ENCODE measurements around the gene MRPL49. TPM values are rescaled to one million over a fixed set of nuclear protein-coding genes. Genes with fewer than 3 reads are reported as not detected.

MRPL49 gene
- total and polyA plus RNA-seq, 2 experiments from 2014 or later, result 78.2 to 122 TPM

- H3K9me3 ChIP-seq (ENCODE audit: low read depth), result no peaks in the 10 kb centered on the region
Measured at GRCh38 chr11:65157336-65157735, 35.2 kb downstream of the MRPL49 start.

GRCh38 chr11:65159012-65159411, 36.9 kb downstream of the MRPL49 start:
- no peak for TF ChIP-seq CTCF (IDR thresholded peaks at IDR 0.05; ENCODE audit: low read depth, low read length)
- Histone ChIP-seq H3K4me3 (no peak overlapping the region), H3K36me3 (no peaks in the 10 kb centered on the region), H3K9me3 (ENCODE audit: low read depth) (no peaks in the 10 kb centered on the region), H3K27me3 (no peaks in the 10 kb centered on the region), H3K4me1 (ENCODE audit: low read depth) (no peaks in the 10 kb centered on the region), H3K27ac (no peak overlapping the region)
- DNase-seq (ENCODE audit: low read depth in 1 of 2, low spot score in 1 of 2), result no peak

More at GRCh38 chr11:65157336-65157735, 35.2 kb downstream of the MRPL49 start:
- Histone ChIP-seq H3K36me3 (no peaks in the 10 kb centered on the region), H3K27me3 (no peaks in the 10 kb centered on the region), H3K4me1 (ENCODE audit: low read depth) (no peaks in the 10 kb centered on the region), H3K27ac (no peak overlapping the region), H3K4me3 (no peak overlapping the region)
- DNase-seq (ENCODE audit: low read depth in 1 of 2, low spot score in 1 of 2), result no peak
- TF ChIP-seq CTCF (IDR thresholded peaks at IDR 0.05; ENCODE audit: low read depth, low read length), result no peak

GRCh38 chr11:65160643-65161042, 38.5 kb downstream of the MRPL49 start:
- DNase-seq (ENCODE audit: low read depth in 1 of 2, low spot score in 1 of 2), result no peak
- no peak for TF ChIP-seq CTCF (IDR thresholded peaks at IDR 0.05; ENCODE audit: low read depth, low read length)
- Histone ChIP-seq H3K27ac (no peak overlapping the region), H3K4me1 (ENCODE audit: low read depth) (no peaks in the 10 kb centered on the region), H3K27me3 (no peaks in the 10 kb centered on the region), H3K4me3 (no peak overlapping the region), H3K9me3 (ENCODE audit: low read depth) (no peaks in the 10 kb centered on the region), H3K36me3 (no peaks in the 10 kb centered on the region)

GRCh38 chr11:65163684-65164083, 41.6 kb downstream of the MRPL49 start:
- Histone ChIP-seq H3K27me3 (no peaks in the 10 kb centered on the region), H3K4me1 (ENCODE audit: low read depth) (no peaks in the 10 kb centered on the region), H3K9me3 (ENCODE audit: low read depth) (no peaks in the 10 kb centered on the region), H3K27ac (no peak overlapping the region), H3K4me3 (no peak overlapping the region), H3K36me3 (no peaks in the 10 kb centered on the region)
- TF ChIP-seq CTCF (IDR thresholded peaks at IDR 0.05; ENCODE audit: low read depth, low read length), result no peak
- DNase-seq (ENCODE audit: low read depth in 1 of 2, low spot score in 1 of 2), result no peak

DNA sequence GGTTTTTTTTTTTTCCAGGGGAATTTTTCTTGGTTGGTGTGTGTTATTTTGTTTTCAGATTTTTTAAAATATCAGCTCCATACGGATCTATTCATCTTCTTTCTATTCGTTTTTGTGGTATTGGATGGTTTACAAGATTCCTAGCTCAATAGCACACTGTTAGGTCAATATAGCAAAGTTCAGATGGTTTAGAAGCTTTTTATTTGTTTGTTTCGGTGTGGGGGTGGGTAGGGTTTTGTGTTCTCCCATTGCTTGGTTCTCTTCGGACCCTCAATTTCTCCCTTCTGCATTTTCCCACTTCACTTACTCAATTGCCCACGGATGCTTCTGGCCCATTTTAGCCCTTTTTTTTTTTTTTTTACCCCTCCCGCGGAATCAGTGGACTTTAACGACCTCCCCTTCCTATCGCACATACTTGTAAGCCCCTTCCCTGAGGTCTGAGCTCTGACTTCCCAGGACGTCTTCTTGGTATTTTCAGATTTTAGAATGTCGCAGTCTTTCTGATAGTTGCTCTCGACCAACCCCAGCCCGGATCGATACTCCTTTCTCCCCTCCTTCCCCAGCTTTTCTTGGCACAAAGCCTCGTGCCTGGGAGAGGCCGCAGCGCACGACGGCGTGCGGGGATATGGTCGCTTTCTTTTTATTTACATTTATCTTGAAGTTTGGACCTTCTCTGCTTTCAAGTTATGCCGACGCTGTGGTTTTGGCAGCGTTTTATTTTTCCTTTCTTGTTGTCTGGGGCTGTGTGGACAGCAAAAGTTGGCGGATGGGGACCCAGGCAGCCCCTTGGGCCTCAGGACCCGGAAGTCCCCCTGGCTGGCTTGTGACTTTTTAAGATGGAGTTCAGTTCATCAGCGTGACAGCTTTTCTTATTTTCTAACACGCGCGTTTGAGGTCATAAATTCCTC, 43.5 kb downstream of the MRPL49 start:
- DNase-seq (ENCODE audit: low read depth in 1 of 2, low spot score in 1 of 2), result peak in 1 of 2 donors; percentile 23
- H3K27ac ChIP-seq, result no peak overlapping the region
- TF ChIP-seq CTCF (IDR thresholded peaks at IDR 0.05; ENCODE audit: low read depth, low read length), result no peak

More for the DNA sequence above, 43.5 kb downstream of the MRPL49 start:
- no peaks in the 10 kb centered on the region for H3K9me3 ChIP-seq (ENCODE audit: low read depth)
- no peaks in the 10 kb centered on the region for H3K27me3 ChIP-seq
- peaks cover 2% of the 10 kb centered on the region for H3K4me1 ChIP-seq (ENCODE audit: low read depth)
- no peaks in the 10 kb centered on the region for H3K36me3 ChIP-seq
- no peak overlapping the region for H3K4me3 ChIP-seq

All from cardiac muscle cell (in vitro differentiated cells and primary cell).